DOHH2 (cell line): Measurements from ENCODE around the gene GALR3.

ENCODE experiments used
- EZH2phosphoT487 ChIP-seq: fragments of 200-600 bp; sonication (generic); IDR thresholded peaks from 2 replicates; pipeline ENCODE4 v1.6.1; 2017; ENCODE audit warnings: borderline replicate concordance, mild to moderate bottlenecking, antibody characterized with exemption, low read length, moderate library complexity, mixed read lengths
- TF ChIP-seq, protein P1 (sequence below): fragments of 200-600 bp; sonication (generic); IDR thresholded peaks from one replicate; pipeline ENCODE4 v1.5.1; 2014; ENCODE audit warnings: antibody characterized with exemption, mild to moderate bottlenecking, low read depth, low read length; ENCODE audit not compliant: poor library complexity, severe bottlenecking

DNA sequence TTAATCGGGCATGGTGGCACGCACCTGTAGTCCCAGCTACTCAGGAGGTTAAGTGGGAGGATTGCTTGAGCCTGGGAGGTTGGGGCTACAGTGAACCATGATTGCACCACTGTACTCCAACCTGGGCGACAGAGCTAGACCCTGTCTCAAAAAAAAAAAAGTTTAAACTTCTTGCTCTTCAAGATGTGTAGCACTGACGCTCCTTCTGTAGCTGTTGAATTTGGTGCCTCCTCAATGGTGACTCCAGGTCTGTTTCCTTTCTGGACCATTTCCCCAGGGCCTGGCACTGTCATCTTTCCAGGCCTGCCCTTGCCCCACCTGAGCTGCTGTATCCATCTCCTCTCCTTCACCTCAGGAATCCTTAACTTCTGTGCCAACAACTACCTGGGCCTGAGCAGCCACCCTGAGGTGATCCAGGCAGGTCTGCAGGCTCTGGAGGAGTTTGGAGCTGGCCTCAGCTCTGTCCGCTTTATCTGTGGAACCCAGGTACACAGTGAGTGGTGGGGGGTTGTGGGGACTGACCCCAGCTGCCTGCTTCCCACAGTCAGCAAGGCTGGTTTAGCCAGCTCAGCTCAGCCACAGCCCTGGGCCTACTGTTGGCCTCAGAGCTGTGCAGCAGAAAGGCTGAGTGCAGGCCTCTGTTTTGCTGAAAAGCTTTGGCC, 13.4 kb upstream of the GALR3 start:
- TF ChIP-seq, protein P1, sequence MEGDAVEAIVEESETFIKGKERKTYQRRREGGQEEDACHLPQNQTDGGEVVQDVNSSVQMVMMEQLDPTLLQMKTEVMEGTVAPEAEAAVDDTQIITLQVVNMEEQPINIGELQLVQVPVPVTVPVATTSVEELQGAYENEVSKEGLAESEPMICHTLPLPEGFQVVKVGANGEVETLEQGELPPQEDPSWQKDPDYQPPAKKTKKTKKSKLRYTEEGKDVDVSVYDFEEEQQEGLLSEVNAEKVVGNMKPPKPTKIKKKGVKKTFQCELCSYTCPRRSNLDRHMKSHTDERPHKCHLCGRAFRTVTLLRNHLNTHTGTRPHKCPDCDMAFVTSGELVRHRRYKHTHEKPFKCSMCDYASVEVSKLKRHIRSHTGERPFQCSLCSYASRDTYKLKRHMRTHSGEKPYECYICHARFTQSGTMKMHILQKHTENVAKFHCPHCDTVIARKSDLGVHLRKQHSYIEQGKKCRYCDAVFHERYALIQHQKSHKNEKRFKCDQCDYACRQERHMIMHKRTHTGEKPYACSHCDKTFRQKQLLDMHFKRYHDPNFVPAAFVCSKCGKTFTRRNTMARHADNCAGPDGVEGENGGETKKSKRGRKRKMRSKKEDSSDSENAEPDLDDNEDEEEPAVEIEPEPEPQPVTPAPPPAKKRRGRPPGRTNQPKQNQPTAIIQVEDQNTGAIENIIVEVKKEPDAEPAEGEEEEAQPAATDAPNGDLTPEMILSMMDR = no peak
- TF ChIP-seq EZH2phosphoT487 = no peak
